ENCODE measurements around the gene CBLL1.

The CBLL1 gene

DNA sequence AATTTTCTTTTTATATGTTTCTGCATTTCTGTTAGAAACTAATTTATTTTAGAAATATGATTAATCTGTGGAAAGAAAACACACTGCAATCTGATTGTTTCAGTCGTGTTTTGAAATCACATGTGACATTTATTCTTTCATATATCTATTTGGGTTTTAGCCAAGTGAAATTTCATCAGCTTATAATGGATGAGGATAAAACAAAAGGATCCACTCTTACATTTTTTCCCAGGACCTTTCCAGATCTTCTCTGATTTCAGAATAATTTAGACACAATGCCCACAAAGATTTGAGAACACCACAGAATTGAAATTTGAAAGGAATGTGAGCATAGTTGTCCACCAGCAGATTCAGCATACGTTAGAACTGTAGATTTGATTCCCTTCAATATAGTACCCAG is 29.1 kb downstream of the CBLL1 start:
- H3K36me3 ChIP-seq, result no peaks in the 10 kb centered on the region
- no peak for TF ChIP-seq CTCF (IDR thresholded peaks at IDR 0.05; ENCODE audit: low read depth, low read length)
- H3K27ac ChIP-seq, result no peak overlapping the region
- no peaks in the 10 kb centered on the region for H3K9me3 ChIP-seq (ENCODE audit: severe bottlenecking)
- no peak overlapping the region for H3K4me3 ChIP-seq (ENCODE audit: low read depth, low read length)
- no peaks in the 10 kb centered on the region for H3K27me3 ChIP-seq (ENCODE audit: insufficient read depth, low read depth, severe bottlenecking)
- no peak for DNase-seq

GRCh38 chr7:107777702-107778101 is 33.8 kb downstream of the CBLL1 start:
- TF ChIP-seq CTCF (IDR thresholded peaks at IDR 0.05; ENCODE audit: low read depth, low read length), result no peak
- H3K4me3 ChIP-seq (ENCODE audit: low read depth, low read length), result no peak overlapping the region
- no peaks in the 10 kb centered on the region for H3K27me3 ChIP-seq (ENCODE audit: insufficient read depth, low read depth, severe bottlenecking)
- no peaks in the 10 kb centered on the region for H3K9me3 ChIP-seq (ENCODE audit: severe bottlenecking)
- H3K27ac ChIP-seq, result no peak overlapping the region
- no peaks in the 10 kb centered on the region for H3K36me3 ChIP-seq
- no peak for DNase-seq

DNA sequence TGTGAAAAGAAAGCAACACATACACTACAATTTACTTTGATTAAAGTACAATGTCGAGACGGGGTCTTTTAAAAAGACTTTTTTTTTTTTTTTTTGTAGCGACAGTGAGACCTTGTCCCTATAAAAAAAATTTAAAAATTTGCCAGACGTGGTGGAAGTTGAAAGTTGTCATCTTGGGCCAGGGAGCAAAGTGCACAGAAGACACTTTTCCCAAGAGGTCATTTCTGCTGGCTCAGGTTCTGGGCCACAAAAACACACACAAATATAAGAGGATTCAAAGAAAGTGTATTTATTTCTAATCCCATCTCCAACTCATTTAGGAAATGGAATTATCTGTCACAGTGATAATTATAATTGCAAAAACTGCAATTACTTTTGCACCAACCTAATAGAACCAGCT is 34.3 kb downstream of the CBLL1 start:
- Histone ChIP-seq H3K27me3 (ENCODE audit: insufficient read depth, low read depth, severe bottlenecking) (no peaks in the 10 kb centered on the region), H3K4me3 (ENCODE audit: low read depth, low read length) (no peak overlapping the region), H3K36me3 (no peaks in the 10 kb centered on the region), H3K27ac (no peak overlapping the region), H3K9me3 (ENCODE audit: severe bottlenecking) (no peaks in the 10 kb centered on the region)
- no peak for TF ChIP-seq CTCF (IDR thresholded peaks at IDR 0.05; ENCODE audit: low read depth, low read length)
- no peak for DNase-seq

DNA sequence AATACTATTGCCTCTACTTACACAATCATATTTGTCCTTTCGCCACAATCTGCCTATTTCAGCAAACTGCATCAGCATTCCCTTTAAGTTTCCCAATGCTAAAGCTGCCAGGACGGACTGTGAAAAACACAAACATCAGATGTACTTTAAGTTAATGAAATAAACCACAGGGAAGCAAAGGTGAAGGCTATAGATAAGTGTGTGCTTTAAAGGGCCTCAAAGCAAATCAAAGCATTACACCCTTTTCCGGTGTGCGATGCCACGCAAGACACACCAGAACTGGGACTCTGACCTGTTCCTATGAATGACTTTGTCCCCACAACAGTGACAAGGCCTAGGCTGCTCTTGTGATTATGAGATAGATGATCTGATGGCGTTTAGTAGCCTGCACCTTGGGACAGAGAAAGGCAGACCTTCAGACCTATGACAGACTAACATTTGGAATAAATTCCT is 35.7 kb downstream of the CBLL1 start:
- H3K27ac ChIP-seq, result no peak overlapping the region
- no peak overlapping the region for H3K4me3 ChIP-seq (ENCODE audit: low read depth, low read length)
- no peaks in the 10 kb centered on the region for H3K9me3 ChIP-seq (ENCODE audit: severe bottlenecking)
- H3K27me3 ChIP-seq (ENCODE audit: insufficient read depth, low read depth, severe bottlenecking), result no peaks in the 10 kb centered on the region
- DNase-seq, result no peak
- TF ChIP-seq CTCF (IDR thresholded peaks at IDR 0.05; ENCODE audit: low read depth, low read length), result no peak
- no peaks in the 10 kb centered on the region for H3K36me3 ChIP-seq

- no peak overlapping the region for H3K27ac ChIP-seq
Observed at GRCh38 chr7:107782374-107782773, 38.4 kb downstream of the CBLL1 start.

More at GRCh38 chr7:107782374-107782773, 38.4 kb downstream of the CBLL1 start:
- Histone ChIP-seq H3K27me3 (ENCODE audit: insufficient read depth, low read depth, severe bottlenecking) (no peaks in the 10 kb centered on the region), H3K4me3 (ENCODE audit: low read depth, low read length) (no peak overlapping the region), H3K36me3 (no peaks in the 10 kb centered on the region), H3K9me3 (ENCODE audit: severe bottlenecking) (no peaks in the 10 kb centered on the region)
- TF ChIP-seq CTCF (IDR thresholded peaks at IDR 0.05; ENCODE audit: low read depth, low read length), result no peak
- no peak for DNase-seq

Data from WERI-Rb-1 (cell line).